ENCODE results near the gene MUC3A. TPM values are rescaled to one million over a fixed set of nuclear protein-coding genes. Genes with fewer than 3 reads are reported as not detected.

MUC3A gene
- total and polyA plus RNA-seq, 2 of the 4 experiments (the other 2 are of a cell fraction): 0.05 TPM; not detected in 1

DNA sequence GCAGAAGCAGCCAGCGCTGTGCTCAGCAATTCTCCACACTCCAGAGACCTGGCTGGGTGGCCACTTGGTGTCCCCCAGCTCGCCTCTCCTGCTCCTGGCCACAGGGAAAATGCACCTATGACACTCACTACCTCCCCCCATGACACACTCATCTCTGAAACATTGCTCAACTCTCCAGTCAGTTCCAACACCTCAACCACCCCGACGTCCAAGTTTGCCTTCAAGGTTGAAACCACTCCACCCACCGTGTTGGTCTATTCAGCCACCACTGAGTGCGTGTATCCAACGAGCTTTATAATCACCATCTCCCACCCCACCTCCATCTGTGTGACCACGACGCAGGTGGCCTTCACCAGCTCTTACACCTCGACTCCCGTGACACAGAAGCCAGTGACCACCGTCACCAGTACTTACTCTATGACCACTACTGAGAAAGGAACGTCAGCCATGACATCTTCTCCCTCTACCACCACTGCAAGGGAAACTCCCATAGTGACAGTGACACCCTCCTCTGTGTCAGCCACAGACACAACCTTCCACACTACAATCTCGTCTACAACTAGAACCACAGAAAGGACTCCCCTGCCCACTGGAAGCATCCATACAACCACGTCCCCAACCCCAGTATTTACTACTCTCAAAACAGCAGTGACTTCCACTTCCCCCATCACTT, 2.7 kb downstream of the MUC3A start:
- Histone ChIP-seq H3K27ac (ENCODE audit: insufficient read depth, low read length) (no peak overlapping the region), H3K23ac (ENCODE audit: low read depth, low read length) (no peak overlapping the region), H3K56ac (ENCODE audit: extremely low read depth, insufficient read depth, low read length) (no peak overlapping the region), H3K4me2 (ENCODE audit: low read depth, low read length) (no peak overlapping the region), H3K9me1 (ENCODE audit: insufficient read depth, low read length) (peaks cover 4% of the 10 kb centered on the region; the same call in 1 of the 2 replicates), H4K8ac (ENCODE audit: low read depth in 2 of 2, low read length in 2 of 2) (no peak overlapping the region), H3K4me3 (ENCODE audit: insufficient read depth, low read depth, low read length) (no peak overlapping the region), H3K9me3 (ENCODE audit: control insufficient read depth, insufficient read depth, low read length) (peaks cover 3% of the 10 kb centered on the region; the same call in 1 of the 2 replicates), H3K4me1 (ENCODE audit: control insufficient read depth, insufficient read depth, low read length) (no peaks in the 10 kb centered on the region), H4K91ac (ENCODE audit: insufficient read depth, low read depth, low read length) (no peak overlapping the region), H2BK120ac (ENCODE audit: low read depth, low read length) (no peak overlapping the region), H2AK5ac (ENCODE audit: low read depth, low read length) (no peak overlapping the region), H3K36me3 (ENCODE audit: control insufficient read depth, insufficient read depth, low read length) (no peaks in the 10 kb centered on the region), H3K79me1 (ENCODE audit: low read depth in 1 of 2, low read length in 2 of 2) (no peaks in the 10 kb centered on the region), H2BK15ac (ENCODE audit: low read depth, low read length) (no peak overlapping the region), H2AFZ (replicated peaks; ENCODE audit: low read length, poor library complexity) (no peak overlapping the region), H2BK20ac (ENCODE audit: low read depth, low read length) (no peak overlapping the region), H3K27me3 (ENCODE audit: control insufficient read depth, insufficient read depth, low read length) (peaks cover 48% of the 10 kb centered on the region), H3K18ac (ENCODE audit: low read depth, low read length) (no peak overlapping the region), H2BK5ac (ENCODE audit: low read depth, low read length, poor library complexity, severe bottlenecking) (no peak overlapping the region), H3K14ac (replicated peaks; ENCODE audit: low read depth, low read length) (no peak overlapping the region), H2AK9ac (replicated peaks; ENCODE audit: low read depth, low read length, poor library complexity) (no peak overlapping the region), H3K9ac (ENCODE audit: low read depth, low read length) (no peak overlapping the region), H4K20me1 (ENCODE audit: insufficient read depth, low read length) (no peaks in the 10 kb centered on the region), H3K4ac (ENCODE audit: low read depth, low read length) (no peak overlapping the region), H4K5ac (ENCODE audit: low read depth, low read length) (no peak overlapping the region)
- ATAC-seq (ENCODE audit: low read depth): no peak
- ChIA-PET POLR2A (ENCODE audit: unreplicated experiment) (no interaction called here), CTCF (no interaction called here)
- WGBS, 2 experiments (ENCODE audit: extremely low coverage in 2 of 2, insufficient read length in 1 of 2): 60% methylated on average over 11 of the region's 15 CpGs; no CpG with 5 or more reads in 1 of the 2 experiments
- no TSS peak for BruUV-seq (replicated peaks)
- TF ChIP-seq POLR2A (IDR thresholded peaks at IDR 0.05; ENCODE audit: low read depth, low read length): no peak
- TF ChIP-seq, protein P1, sequence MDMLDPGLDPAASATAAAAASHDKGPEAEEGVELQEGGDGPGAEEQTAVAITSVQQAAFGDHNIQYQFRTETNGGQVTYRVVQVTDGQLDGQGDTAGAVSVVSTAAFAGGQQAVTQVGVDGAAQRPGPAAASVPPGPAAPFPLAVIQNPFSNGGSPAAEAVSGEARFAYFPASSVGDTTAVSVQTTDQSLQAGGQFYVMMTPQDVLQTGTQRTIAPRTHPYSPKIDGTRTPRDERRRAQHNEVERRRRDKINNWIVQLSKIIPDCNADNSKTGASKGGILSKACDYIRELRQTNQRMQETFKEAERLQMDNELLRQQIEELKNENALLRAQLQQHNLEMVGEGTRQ (IDR thresholded peaks at IDR 0.05; ENCODE audit: low read depth, low read length): no peak
- TF ChIP-seq CHD1 (IDR thresholded peaks at IDR 0.05; ENCODE audit: low read depth, low read length): no peak
- no peak for TF ChIP-seq MXI1 (IDR thresholded peaks at IDR 0.05; ENCODE audit: borderline replicate concordance, low read depth, low read length)
- TF ChIP-seq FOS (IDR thresholded peaks at IDR 0.05; ENCODE audit: low read depth, low read length): no peak
- no peak for TF ChIP-seq BHLHE40 (IDR thresholded peaks at IDR 0.05; ENCODE audit: low read depth, low read length)
- TF ChIP-seq, protein P2, sequence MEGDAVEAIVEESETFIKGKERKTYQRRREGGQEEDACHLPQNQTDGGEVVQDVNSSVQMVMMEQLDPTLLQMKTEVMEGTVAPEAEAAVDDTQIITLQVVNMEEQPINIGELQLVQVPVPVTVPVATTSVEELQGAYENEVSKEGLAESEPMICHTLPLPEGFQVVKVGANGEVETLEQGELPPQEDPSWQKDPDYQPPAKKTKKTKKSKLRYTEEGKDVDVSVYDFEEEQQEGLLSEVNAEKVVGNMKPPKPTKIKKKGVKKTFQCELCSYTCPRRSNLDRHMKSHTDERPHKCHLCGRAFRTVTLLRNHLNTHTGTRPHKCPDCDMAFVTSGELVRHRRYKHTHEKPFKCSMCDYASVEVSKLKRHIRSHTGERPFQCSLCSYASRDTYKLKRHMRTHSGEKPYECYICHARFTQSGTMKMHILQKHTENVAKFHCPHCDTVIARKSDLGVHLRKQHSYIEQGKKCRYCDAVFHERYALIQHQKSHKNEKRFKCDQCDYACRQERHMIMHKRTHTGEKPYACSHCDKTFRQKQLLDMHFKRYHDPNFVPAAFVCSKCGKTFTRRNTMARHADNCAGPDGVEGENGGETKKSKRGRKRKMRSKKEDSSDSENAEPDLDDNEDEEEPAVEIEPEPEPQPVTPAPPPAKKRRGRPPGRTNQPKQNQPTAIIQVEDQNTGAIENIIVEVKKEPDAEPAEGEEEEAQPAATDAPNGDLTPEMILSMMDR (conservative IDR thresholded peaks at IDR 0.05; ENCODE audit: low read depth, low read length): no peak
- no peak for TF ChIP-seq RFX5 (IDR thresholded peaks at IDR 0.05; ENCODE audit: low read depth, low read length)
- no peak for TF ChIP-seq RAD21 (IDR thresholded peaks at IDR 0.05; ENCODE audit: low read length)
- TF ChIP-seq CEBPB (IDR thresholded peaks at IDR 0.05; ENCODE audit: low read depth, low read length): no peak
- TF ChIP-seq SMC3 (IDR thresholded peaks at IDR 0.05; ENCODE audit: low read depth, low read length): no peak
- TF ChIP-seq, protein P3, sequence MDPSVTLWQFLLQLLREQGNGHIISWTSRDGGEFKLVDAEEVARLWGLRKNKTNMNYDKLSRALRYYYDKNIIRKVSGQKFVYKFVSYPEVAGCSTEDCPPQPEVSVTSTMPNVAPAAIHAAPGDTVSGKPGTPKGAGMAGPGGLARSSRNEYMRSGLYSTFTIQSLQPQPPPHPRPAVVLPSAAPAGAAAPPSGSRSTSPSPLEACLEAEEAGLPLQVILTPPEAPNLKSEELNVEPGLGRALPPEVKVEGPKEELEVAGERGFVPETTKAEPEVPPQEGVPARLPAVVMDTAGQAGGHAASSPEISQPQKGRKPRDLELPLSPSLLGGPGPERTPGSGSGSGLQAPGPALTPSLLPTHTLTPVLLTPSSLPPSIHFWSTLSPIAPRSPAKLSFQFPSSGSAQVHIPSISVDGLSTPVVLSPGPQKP (IDR thresholded peaks at IDR 0.05; ENCODE audit: borderline replicate concordance, low read depth, low read length): no peak
- no peak for TF ChIP-seq MAFK (IDR thresholded peaks at IDR 0.05; ENCODE audit: low read depth, low read length)
- no peak for TF ChIP-seq RCOR1 (IDR thresholded peaks at IDR 0.05; ENCODE audit: insufficient replicate concordance, low read length)
- no peak for TF ChIP-seq NFE2L2 (IDR thresholded peaks at IDR 0.05; ENCODE audit: low read depth, low read length)
- no peak for TF ChIP-seq MAZ (IDR thresholded peaks at IDR 0.05; ENCODE audit: borderline replicate concordance, low read depth, low read length)
- dilution Hi-C loops (cut with HindIII; ENCODE audit: low sequenced_read_pairs, unreplicated experiment) (no loop called here), in situ Hi-C loops (cut with MboI; ENCODE audit: low sequenced_read_pairs) (loop anchor here (25.0 kb wide), 1 partner anchor 510 kb away; no protein-coding TSS in a partner anchor), intact Hi-C loops (cut with micrococcal nuclease) (no loop called here)
- DNase-seq: no peak
